ENCODE results near the gene MTX1. TPM values are rescaled to one million over a fixed set of nuclear protein-coding genes. Genes with fewer than 3 reads are reported as not detected.
"Not testable (repeated sequence)": the region's sequence is repeated elsewhere in the genome, so short reads cannot be mapped to it uniquely, and the experiment has no call there.

The MTX1 gene
- total RNA-seq, 6 experiments from 2014 or later = 20.0 to 50.7 (median 23.9) TPM

GRCh38 chr1:155219592-155220031, 11.1 kb downstream of the MTX1 start:
- TF ChIP-seq CTCF (IDR thresholded peaks at IDR 0.05) (no peak), POLR2A (IDR thresholded peaks at IDR 0.05) (no peak)
- DNase-seq (no peak), ATAC-seq (peak; percentile 19 to 57 (median 41))
- intact Hi-C loops (cut with DNase I) = no loop called here
- no peak overlapping the region for H3K27ac ChIP-seq
- H3K4me1 ChIP-seq = peaks cover 0 to 4% (median 0%) of the 10 kb centered on the region in 4 donors
- peak overlapping the region in 1 of 3 donors; percentile 40 for H3K4me3 ChIP-seq
- H3K27me3 ChIP-seq = no peaks in the 10 kb centered on the region
- whole genome bisulfite sequencing (ENCODE audit: insufficient coverage, low coverage, low lambda C conversion rate, missing lambda C conversion rate) = 14% methylated on average over 1 of the region's 1 CpG
- H3K9me3 ChIP-seq = no peaks in the 10 kb centered on the region
- H3K36me3 ChIP-seq = no peaks in the 10 kb centered on the region

- intact Hi-C loops (cut with DNase I); ATAC-seq; H3K9me3 ChIP-seq; H3K27ac ChIP-seq; H3K27me3 ChIP-seq; H3K4me1 ChIP-seq; H3K4me3 ChIP-seq; DNase-seq; H3K36me3 ChIP-seq: not testable (repeated sequence)
- WGBS (ENCODE audit: insufficient coverage, low coverage, low lambda C conversion rate, missing lambda C conversion rate) = 80% methylated on average over 9 of the region's 10 CpGs
Measured at GRCh38 chr1:155220211-155220965, 11.9 kb downstream of the MTX1 start.

- ATAC-seq = no peak
- Histone ChIP-seq H3K36me3 (no peaks in the 10 kb centered on the region), H3K4me1 (peaks cover 0 to 10% (median 0%) of the 10 kb centered on the region in 4 donors), H3K4me3 (no peak overlapping the region), H3K9me3 (no peaks in the 10 kb centered on the region), H3K27me3 (no peaks in the 10 kb centered on the region), H3K27ac (no peak overlapping the region)
- no peak for TF ChIP-seq CTCF (IDR thresholded peaks at IDR 0.05)
- no peak for TF ChIP-seq POLR2A (IDR thresholded peaks at IDR 0.05)
- intact Hi-C loops (cut with DNase I) = no loop called here
- whole genome bisulfite sequencing (ENCODE audit: insufficient coverage, low coverage, low lambda C conversion rate, missing lambda C conversion rate) = 54% methylated on average over 7 of the region's 7 CpGs
- no peak for DNase-seq
Measured at GRCh38 chr1:155223047-155223446, 14.6 kb downstream of the MTX1 start.

- DNase-seq; H3K4me1 ChIP-seq; intact Hi-C loops (cut with DNase I); H3K9me3 ChIP-seq; H3K4me3 ChIP-seq; H3K27ac ChIP-seq; ATAC-seq; H3K27me3 ChIP-seq; H3K36me3 ChIP-seq: not testable (repeated sequence)
- 96% methylated on average over 8 of the region's 8 CpGs for WGBS (ENCODE audit: insufficient coverage, low coverage, low lambda C conversion rate, missing lambda C conversion rate)
Measured at GRCh38 chr1:155225404-155225759, 16.9 kb downstream of the MTX1 start.

- H3K4me3 ChIP-seq = peak overlapping the region; percentile 52 to 69 (median 62)
- peak in 2 of 3 donors; percentile 67 to 68 for DNase-seq
Measured at GRCh38 chr1:155226188-155226909, 17.9 kb downstream of the MTX1 start.

More at GRCh38 chr1:155226188-155226909, 17.9 kb downstream of the MTX1 start:
- TF ChIP-seq POLR2A (IDR thresholded peaks at IDR 0.05) (no peak), CTCF (IDR thresholded peaks at IDR 0.05) (peak; percentile 29 to 49 (median 42))
- ATAC-seq = peak; percentile 33 to 51 (median 44)
- WGBS (ENCODE audit: insufficient coverage, low coverage, low lambda C conversion rate, missing lambda C conversion rate) = 4% methylated on average over 7 of the region's 7 CpGs
- H3K27me3 ChIP-seq = no peaks in the 10 kb centered on the region
- H3K36me3 ChIP-seq = no peaks in the 10 kb centered on the region
- intact Hi-C loops (cut with DNase I) = no loop called here
- peaks cover 0 to 8% (median 0%) of the 10 kb centered on the region in 4 donors for H3K4me1 ChIP-seq
- H3K9me3 ChIP-seq = no peaks in the 10 kb centered on the region
- peak overlapping the region; percentile 49 to 59 (median 49) for H3K27ac ChIP-seq
